OCI-LY1 (cell line): ENCODE data around the gene PTPRE.

Experiments used
- H2AFZ ChIP-seq: fragments of 200-600 bp; sonication (generic), shearing (Covaris generic); 2 replicates; pipeline ENCODE4 v1.6.0; 2014; ENCODE audit warnings: antibody characterized with exemption, mild to moderate bottlenecking, low read length
- H3F3A ChIP-seq: fragments of 200-600 bp; sonication (generic), shearing (Covaris generic); 2 replicates; pipeline ENCODE4 v1.6.0; 2014; ENCODE audit warnings: mild to moderate bottlenecking, antibody characterized with exemption, low read length, moderate library complexity; ENCODE audit not compliant: insufficient read depth
- H3K27ac ChIP-seq: fragments of 200-600 bp; sonication (generic); 2 replicates; pipeline ENCODE4 v1.5.1; 2014; ENCODE audit warnings: low read length, mixed run types, mild to moderate bottlenecking, low read depth; ENCODE audit not compliant: poor library complexity, severe bottlenecking
- H3K27me3 ChIP-seq: fragments of 200-600 bp; sonication (generic); 2 replicates; pipeline ENCODE4 v1.6.0; 2014; ENCODE audit warnings: antibody characterized with exemption, mild to moderate bottlenecking, low read length, moderate library complexity; ENCODE audit not compliant: insufficient read depth
- H3K36me3 ChIP-seq: fragments of 200-600 bp; sonication (generic); 2 replicates; pipeline ENCODE4 v1.6.1; 2014; ENCODE audit warnings: mild to moderate bottlenecking, antibody characterized with exemption, low read length, moderate library complexity, mixed read lengths; ENCODE audit not compliant: insufficient read depth
- H3K4me1 ChIP-seq: fragments of 200-600 bp; sonication (generic); 2 replicates; pipeline ENCODE4 v1.5.1; 2014; ENCODE audit warnings: mild to moderate bottlenecking, low read length, moderate library complexity; ENCODE audit not compliant: insufficient read depth, severe bottlenecking
- H3K4me2 ChIP-seq: fragments of 200-600 bp; sonication (generic), shearing (Covaris generic); 2 replicates; pipeline ENCODE4 v1.6.1; 2014; ENCODE audit warnings: low read length
- H3K4me3 ChIP-seq: fragments of 200-600 bp; sonication (generic); 2 replicates; pipeline ENCODE4 v1.5.1; 2014; ENCODE audit warnings: low read length, low read depth, mild to moderate bottlenecking, mixed read lengths; ENCODE audit not compliant: poor library complexity, severe bottlenecking
- H3K79me2 ChIP-seq: fragments of 200-600 bp; shearing (Covaris generic); 2 replicates; pipeline ENCODE4 v1.6.1; 2016; ENCODE audit warnings: mixed run types, low read length, mixed read lengths; ENCODE audit not compliant: insufficient read depth
- H3K9ac ChIP-seq: fragments of 200-600 bp; sonication (generic), shearing (Covaris generic); 2 replicates; pipeline ENCODE4 v1.6.1; 2014; ENCODE audit warnings: mild to moderate bottlenecking, low read length, mixed read lengths
- H3K9me2 ChIP-seq: fragments of 200-600 bp; sonication (generic), shearing (Covaris generic); 2 replicates; pipeline ENCODE4 v1.6.1; 2014; ENCODE audit warnings: low read depth, mild to moderate bottlenecking, low read length, mixed read lengths
- H3K9me3 ChIP-seq: fragments of 200-600 bp; shearing (Covaris generic); 2 replicates; pipeline ENCODE4 v1.6.1; 2014; ENCODE audit warnings: low read length, mixed read lengths
- H4K20me1 ChIP-seq: fragments of 200-600 bp; sonication (generic), shearing (Covaris generic); 2 replicates; pipeline ENCODE4 v1.6.0; 2016; ENCODE audit warnings: mild to moderate bottlenecking, low read length; ENCODE audit not compliant: insufficient read depth
- EZH2 ChIP-seq: fragments of 200-600 bp; sonication (generic), shearing (Covaris generic); IDR thresholded peaks from 2 replicates; pipeline ENCODE4 v1.8.0; 2017; ENCODE audit warnings: borderline replicate concordance, mixed run types, mild to moderate bottlenecking, antibody characterized with exemption, low read length, moderate library complexity, mixed read lengths
- TF ChIP-seq, protein P1 (sequence below): fragments of 200-600 bp; sonication (generic), shearing (Covaris generic); IDR thresholded peaks from 2 replicates; pipeline ENCODE4 v1.5.1; 2017; ENCODE audit warnings: mild to moderate bottlenecking, antibody characterized with exemption, low read length, moderate library complexity, mixed read lengths

PTPRE gene

DNA sequence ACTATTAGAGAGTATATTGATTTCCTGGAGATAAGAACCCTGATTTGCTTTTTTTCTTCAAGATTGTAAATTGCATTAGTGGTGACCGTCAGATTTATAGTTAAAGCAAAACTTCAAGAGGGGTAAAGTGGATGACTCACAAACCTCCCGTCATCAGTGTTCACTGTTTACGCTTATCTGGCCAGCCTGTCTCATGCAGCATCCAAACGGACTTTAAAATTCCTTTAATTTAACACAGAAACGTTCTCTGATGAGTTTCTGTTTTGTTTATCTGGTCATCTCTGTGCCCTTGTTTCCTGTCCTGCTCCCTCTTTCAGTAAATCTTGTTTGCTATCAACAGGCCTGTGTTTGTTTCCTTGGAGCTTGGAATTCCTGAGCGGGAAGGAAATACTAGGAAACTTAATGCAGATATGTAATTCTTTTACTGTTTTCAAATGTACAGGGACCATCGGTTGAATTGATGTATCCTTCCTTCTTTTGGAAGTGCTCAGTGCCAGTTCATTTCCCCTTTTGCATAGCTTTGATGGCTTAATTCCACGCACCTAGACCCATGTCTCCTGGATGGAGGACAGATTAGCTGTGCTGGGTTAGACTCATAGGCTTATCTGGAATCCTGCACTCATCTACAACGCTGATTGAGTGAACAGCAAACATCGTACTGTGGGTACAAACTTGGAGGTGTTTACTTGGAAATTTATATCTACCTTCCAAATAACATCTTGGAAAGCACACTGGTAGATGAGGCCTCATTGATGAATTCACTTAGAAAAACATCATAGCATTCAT lies 21.3 kb downstream of the PTPRE start:
- H3K4me2 ChIP-seq, result no peak overlapping the region
- no peak overlapping the region for H3K9ac ChIP-seq

DNA sequence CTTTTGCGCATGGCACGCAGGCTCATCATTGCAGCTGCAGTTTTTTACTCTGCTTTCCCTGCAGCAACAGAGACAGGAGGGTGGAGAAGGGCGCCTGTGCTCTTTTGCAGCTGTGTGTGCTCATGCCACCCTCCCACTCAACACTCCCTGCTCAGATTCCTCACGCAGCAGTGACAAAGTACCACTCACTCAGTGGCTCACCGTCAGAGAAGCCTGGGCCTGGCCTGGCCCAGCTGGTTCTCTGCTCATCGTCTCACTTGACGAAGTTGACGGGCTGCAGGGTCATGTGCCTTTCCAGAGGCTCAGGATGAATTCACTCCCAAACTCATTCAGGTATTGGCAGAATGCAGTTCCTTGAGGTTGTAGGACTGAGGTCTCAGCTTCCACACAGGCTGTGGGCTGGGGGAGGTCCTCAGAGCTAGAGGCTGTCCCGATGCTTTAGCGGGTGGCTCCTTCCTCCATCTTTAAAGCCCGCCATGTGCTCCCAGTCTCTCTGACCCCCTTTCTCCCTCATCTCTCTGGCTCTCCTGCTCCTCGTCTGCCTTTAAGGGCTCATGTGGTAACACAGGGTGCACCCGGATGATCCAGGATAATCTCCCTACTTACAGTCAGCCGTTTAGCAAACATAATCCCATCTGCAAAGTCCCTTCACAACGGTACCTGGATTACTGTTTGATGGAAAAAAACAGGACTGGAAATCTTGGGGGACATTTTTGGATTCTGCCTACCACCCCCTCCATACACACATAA lies 25.8 kb downstream of the PTPRE start:
- Histone ChIP-seq H3K36me3 (no peaks in the 10 kb centered on the region), H3K9ac (no peak overlapping the region), H3F3A (no peaks in the 10 kb centered on the region), H4K20me1 (no peaks in the 10 kb centered on the region), H3K4me3 (no peak overlapping the region), H3K27ac (no peak overlapping the region), H3K4me2 (no peak overlapping the region), H3K9me3 (no peaks in the 10 kb centered on the region), H3K27me3 (0 out of 2 replicates have a peak, but pooled peaks cover 5% of the 10 kb centered on the region), H3K9me2 (no peaks in the 10 kb centered on the region), H3K79me2 (no peaks in the 10 kb centered on the region), H3K4me1 (no peaks in the 10 kb centered on the region), H2AFZ (no peak overlapping the region)
- TF ChIP-seq EZH2, result no peak
- TF ChIP-seq, protein P1, sequence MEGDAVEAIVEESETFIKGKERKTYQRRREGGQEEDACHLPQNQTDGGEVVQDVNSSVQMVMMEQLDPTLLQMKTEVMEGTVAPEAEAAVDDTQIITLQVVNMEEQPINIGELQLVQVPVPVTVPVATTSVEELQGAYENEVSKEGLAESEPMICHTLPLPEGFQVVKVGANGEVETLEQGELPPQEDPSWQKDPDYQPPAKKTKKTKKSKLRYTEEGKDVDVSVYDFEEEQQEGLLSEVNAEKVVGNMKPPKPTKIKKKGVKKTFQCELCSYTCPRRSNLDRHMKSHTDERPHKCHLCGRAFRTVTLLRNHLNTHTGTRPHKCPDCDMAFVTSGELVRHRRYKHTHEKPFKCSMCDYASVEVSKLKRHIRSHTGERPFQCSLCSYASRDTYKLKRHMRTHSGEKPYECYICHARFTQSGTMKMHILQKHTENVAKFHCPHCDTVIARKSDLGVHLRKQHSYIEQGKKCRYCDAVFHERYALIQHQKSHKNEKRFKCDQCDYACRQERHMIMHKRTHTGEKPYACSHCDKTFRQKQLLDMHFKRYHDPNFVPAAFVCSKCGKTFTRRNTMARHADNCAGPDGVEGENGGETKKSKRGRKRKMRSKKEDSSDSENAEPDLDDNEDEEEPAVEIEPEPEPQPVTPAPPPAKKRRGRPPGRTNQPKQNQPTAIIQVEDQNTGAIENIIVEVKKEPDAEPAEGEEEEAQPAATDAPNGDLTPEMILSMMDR, result no peak

More for the DNA sequence above, 21.3 kb downstream of the PTPRE start:
- Histone ChIP-seq H3K79me2 (no peaks in the 10 kb centered on the region), H3K4me1 (no peaks in the 10 kb centered on the region), H3F3A (no peaks in the 10 kb centered on the region), H4K20me1 (no peaks in the 10 kb centered on the region), H3K9me2 (no peaks in the 10 kb centered on the region), H2AFZ (no peak overlapping the region), H3K9me3 (no peaks in the 10 kb centered on the region), H3K4me3 (no peak overlapping the region), H3K36me3 (no peaks in the 10 kb centered on the region), H3K27me3 (0 out of 2 replicates have a peak, but pooled peaks cover 5% of the 10 kb centered on the region), H3K27ac (no peak overlapping the region)
- TF ChIP-seq, protein P1, result no peak
- TF ChIP-seq EZH2, result no peak

- no peak overlapping the region for H3K4me2 ChIP-seq
- no peaks in the 10 kb centered on the region for H3K9me3 ChIP-seq
- H3K36me3 ChIP-seq, result no peaks in the 10 kb centered on the region
- TF ChIP-seq, protein P1, result no peak
- no peak for TF ChIP-seq EZH2
- no peak overlapping the region for H2AFZ ChIP-seq
- H3K27ac ChIP-seq, result no peak overlapping the region
- no peaks in the 10 kb centered on the region for H3K4me1 ChIP-seq
- H3K79me2 ChIP-seq, result no peaks in the 10 kb centered on the region
- 0 out of 2 replicates have a peak, but pooled peaks cover 5% of the 10 kb centered on the region for H3K27me3 ChIP-seq
- H4K20me1 ChIP-seq, result no peaks in the 10 kb centered on the region
- no peak overlapping the region for H3K9ac ChIP-seq
- H3K4me3 ChIP-seq, result no peak overlapping the region
- H3F3A ChIP-seq, result no peaks in the 10 kb centered on the region
- H3K9me2 ChIP-seq, result no peaks in the 10 kb centered on the region
Measured at GRCh38 chr10:127933271-127933670, 26.4 kb downstream of the PTPRE start.
